H1 (cell line): ENCODE measurements around the gene C1QTNF1. TPM values are rescaled to one million over a fixed set of nuclear protein-coding genes. Genes with fewer than 3 reads are reported as not detected.

Experiments used
- GTF2F1 ChIP-seq: IDR thresholded peaks from 2 replicates; pipeline ENCODE4 v1.6.1; 2012; ENCODE audit warnings: low read depth, low read length, improper control_type of control experiment, borderline replicate concordance
- SP1 ChIP-seq: IDR thresholded peaks from 2 replicates; pipeline ENCODE4 v1.6.1; 2011; ENCODE audit warnings: low read depth, low read length
- SP4 ChIP-seq: IDR thresholded peaks from 2 replicates; pipeline ENCODE4 v1.6.1; 2012; ENCODE audit warnings: low read length, inconsistent platforms
- TAF1 ChIP-seq: IDR thresholded peaks from 2 replicates; pipeline ENCODE4 v1.6.1; 2011; ENCODE audit warnings: mild to moderate bottlenecking, low read depth, low read length
- polyA plus RNA-seq, 7 experiments: library from polyadenylated mRNA; depleted of rRNA in 3 of 7; stranded (reverse) in 5 of 7; unstranded in 2 of 7; fragments of >200 nt in 5 of 7; fragments of 200-250 nt in 2 of 7; gene quantifications; 1 replicate in 5 of 7; 2 replicates in 1 of 7; 4 replicates in 1 of 7; pipeline versions ENCODE4 v1.2.1 to v1.2.3, GENCODE V29; 2011 to 2013; ENCODE audit warnings: missing spikeins in 2 of 7, mixed read lengths in 2 of 7
- total RNA-seq: library from RNA; stranded (reverse); fragmentation: NEBNext Ultra II Directional; extraction: Animal tissue kit (Norgen Biotek cat#: 25700); gene quantifications from 2 replicates; pipeline ENCODE4 v1.2.1, GENCODE V29; 2021
- TF ChIP-seq, protein P1 (sequence below): IDR thresholded peaks from 2 replicates; pipeline ENCODE4 v1.6.1; 2012; ENCODE audit warnings: low read length, inconsistent platforms

Gene C1QTNF1
- total and polyA plus RNA-seq, 2 of the 8 experiments (the other 6 are each of a cell fraction or from before 2014, with no cell fraction given) = 1.5 to 2.5 TPM

DNA sequence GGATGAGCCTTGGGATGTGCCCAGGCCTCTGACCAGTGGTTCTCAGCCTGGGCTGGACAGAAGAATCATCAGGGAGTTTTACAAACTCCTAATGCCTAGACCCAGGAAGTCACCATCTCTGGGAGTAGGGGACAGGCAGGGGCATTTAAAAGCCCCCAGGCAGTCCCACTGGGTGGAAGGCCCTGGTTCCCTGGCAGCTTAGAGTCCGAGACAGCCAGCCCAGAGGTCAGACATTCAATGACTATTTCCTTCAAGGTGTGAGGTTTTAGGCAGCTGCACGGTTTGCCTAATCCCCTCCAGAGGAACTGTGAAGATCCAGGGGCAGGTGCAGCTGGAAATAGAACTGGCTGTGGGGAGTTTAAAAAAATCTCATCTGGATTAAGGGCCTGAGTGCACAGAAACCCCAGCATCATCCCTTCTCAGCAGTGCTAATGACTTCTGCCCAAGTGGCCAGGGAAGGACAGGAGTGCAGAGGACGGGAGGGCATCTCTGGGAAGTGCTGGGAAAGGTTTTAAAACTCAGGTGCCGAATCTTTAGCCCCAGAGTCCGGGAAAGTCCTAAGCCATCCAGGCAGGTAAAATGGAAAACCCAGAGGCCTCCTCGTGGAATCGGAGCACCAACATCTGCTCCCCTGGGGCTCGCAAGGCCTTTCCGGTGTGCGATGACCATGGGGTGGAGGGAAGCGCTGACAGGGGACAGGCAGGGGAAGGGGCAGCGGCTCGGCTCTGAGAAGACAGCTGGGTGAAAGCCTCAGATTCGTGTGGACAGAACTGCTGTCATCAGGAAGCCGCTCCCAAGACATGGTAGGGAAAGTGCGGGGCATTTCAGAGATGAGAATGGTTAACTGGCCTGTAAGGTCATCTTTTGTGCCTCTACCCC is 42.7 kb upstream of the C1QTNF1 start (continued):
- TF ChIP-seq, protein P1, sequence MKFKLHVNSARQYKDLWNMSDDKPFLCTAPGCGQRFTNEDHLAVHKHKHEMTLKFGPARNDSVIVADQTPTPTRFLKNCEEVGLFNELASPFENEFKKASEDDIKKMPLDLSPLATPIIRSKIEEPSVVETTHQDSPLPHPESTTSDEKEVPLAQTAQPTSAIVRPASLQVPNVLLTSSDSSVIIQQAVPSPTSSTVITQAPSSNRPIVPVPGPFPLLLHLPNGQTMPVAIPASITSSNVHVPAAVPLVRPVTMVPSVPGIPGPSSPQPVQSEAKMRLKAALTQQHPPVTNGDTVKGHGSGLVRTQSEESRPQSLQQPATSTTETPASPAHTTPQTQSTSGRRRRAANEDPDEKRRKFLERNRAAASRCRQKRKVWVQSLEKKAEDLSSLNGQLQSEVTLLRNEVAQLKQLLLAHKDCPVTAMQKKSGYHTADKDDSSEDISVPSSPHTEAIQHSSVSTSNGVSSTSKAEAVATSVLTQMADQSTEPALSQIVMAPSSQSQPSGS = no peak
- TF ChIP-seq GTF2F1 (no peak), SP1 (no peak), SP4 (no peak), TAF1 (no peak)
